ENCODE data around the gene CLEC18B.
"Not testable (repeated sequence)": the region's sequence is repeated elsewhere in the genome, so short reads cannot be mapped to it uniquely, and the experiment has no call there.

Gene CLEC18B

DNA sequence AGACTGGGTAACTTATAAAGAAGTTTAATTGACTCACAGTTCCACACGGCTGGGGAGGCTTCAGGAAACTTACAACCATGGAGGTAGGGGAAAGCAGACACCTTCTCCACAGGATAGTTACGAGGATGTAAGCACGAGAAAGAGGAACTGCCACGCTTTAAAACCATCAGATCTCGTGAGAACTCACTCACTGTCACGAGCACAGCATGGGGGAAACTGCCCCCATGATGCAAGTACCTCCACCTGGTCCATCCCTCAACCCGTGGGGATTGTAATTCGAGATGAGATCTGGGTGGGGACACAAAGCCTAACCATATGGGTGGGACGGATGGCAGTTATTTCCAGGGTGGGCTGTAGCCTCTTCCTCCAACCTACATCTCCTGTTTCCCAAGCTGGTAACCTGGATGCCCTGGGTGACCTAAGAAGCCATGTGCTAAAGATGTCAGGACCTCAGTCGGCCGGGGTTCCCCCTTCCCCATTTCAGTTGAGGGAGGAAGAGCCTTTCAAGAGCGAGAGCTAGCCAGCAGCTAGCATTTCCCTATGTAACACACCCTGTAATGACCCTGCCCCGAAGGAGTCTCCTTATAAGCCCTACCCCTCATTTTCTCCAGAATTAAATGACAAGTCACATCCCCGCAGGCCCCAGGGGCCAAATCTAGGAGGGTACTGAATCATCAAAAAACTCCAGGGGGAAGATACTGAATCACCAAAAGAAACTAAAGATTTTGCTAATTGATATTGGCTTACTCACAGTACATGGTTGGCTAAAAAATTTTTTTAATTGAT lies 16.9 kb downstream of the CLEC18B start:
- DNase-seq = not testable (repeated sequence)

DNA sequence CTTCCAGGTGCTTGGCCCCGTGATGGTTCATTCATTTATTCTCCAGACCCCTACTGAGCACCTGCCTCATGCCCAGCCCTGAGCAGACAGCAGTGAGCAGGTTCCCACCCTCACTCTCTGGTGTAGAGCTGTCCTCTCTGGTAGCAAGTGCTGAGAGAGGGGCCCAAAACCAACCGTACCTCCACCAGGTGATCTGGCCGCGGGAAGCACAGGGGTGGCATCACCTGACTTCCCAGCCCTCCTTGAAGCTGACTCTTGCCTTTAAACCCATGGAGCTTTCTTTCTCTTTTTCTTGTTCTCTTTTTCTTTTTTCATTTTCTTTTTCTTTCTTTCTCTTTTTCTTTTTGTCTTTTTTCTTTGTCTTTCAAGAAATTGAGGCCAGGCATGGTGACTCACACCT lies 21.0 kb downstream of the CLEC18B start:
- DNase-seq = not testable (repeated sequence)

DNA sequence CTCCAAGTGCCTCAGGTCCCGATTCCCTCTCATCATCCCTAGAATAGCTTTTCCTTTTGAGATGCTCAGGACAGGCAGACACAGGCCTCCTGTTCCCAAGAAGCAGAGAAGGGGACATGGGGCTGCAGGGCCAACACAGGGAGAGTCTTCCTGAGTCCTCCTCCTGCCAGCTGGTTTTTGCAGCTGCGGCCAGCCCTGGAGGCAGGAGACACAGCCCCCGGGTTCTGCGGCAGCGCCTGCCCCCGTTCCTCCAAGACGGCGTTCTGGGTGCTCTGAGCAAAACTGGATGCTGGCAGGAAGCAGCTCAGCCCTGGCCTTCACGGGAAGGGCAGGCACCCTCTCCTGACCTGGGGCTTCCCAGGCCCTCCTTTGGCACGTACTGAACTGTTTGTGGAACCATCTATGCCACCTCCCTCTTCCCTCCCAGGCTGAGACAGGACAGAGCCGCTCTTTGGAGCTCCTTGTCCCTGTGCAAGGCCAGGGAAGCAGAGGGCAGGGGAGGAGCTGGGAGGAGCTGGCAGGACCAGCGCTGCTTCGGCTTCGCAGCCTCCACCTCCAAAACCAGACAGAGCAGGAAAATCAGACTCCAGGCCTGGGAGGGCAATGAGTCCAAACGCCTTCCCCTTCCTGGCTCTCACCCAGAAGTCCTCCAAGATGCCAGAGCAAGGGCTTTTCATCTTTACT lies 22.9 kb downstream of the CLEC18B start:
- not testable (repeated sequence) for DNase-seq

DNA sequence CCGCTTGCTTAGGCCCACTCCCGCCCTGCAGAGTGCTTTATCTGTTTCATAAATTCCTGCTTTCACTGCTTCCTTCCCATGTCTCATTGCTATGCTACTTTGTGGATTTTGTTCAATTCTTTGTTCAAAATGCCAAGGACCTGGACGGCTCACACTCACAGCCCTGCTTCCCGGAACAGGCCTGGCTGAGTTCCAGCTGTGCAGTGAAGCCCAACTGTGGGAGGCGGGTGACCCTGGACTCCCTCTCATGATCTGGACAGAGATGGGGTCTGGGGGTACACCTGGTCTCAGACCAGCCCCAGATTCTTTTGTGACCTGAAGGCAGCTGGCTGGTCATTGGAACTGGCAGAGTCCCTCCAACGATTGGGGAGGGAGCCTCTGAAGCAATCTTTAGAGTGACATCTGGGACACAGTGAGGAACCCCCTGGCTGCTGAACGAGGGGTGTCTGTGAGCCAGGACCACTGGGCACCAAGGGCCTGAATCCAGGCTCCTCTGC lies 24.7 kb downstream of the CLEC18B start:
- DNase-seq = not testable (repeated sequence)

DNA sequence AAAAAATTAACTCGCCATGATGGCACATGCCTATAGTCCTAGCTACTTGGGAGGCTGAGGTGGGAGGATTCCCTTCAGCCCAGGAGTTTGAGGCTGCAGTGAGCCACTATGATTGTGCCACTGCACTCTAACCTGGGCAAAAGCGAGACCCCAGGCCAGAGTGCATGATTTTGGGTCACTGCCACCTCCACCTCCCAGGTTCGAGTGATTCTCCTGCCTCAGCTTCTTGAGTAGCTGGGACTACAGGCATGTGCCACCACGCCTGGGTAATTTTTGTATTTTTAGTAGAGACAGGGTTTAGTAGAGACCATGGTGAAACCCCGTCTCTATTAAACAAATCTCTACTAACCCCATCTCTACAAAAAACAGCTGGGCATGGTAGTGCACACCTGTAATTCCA lies 26.7 kb downstream of the CLEC18B start:
- not testable (repeated sequence) for DNase-seq

DNA sequence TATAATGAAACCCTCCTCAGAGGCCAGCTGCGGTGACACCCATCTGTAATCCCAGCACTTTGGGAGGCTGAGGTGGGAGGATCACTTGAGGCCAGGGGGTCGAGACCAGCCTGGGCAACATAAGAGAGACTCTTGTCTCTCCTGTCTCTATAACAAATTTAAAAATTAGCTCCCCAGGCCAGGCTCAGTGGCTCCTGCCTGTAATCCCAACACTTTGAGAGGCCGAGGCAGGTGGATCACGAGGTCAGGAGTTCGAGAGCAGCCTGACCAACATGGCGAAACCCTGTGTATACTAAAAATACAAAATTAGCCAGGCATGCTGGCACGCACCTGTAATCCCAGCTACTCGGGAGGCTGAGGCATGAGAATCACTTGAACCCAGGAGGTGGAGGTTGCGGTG lies 27.1 kb downstream of the CLEC18B start:
- DNase-seq = not testable (repeated sequence)

DNA sequence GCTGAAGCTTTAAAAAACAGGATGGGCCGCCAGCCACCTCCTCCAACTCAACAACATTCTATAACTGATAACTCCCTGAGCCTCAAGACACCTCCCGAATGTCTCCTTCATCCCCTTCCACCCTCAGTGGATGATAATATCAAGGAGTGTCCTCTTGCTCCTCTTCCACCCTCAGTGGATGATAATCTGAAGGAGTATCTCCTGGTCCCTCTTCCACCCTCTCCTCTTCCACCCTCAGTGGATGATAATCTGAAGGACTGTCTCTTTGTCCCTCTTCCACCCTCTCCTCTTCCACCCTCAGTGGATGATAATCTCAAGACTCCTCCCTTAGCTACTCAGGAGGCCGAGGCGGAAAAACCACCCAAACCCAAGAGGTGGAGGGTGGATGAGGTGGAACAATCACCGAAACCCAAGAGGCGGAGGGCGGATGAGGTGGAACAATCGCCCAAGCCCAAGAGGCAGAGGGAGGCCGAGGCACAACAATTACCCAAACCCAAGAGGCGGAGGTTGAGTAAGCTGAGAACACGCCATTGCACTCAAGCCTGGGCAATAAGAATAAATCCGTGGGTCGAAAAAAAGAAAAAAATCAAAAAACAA lies 29.7 kb downstream of the CLEC18B start:
- not testable (repeated sequence) for DNase-seq

DNA sequence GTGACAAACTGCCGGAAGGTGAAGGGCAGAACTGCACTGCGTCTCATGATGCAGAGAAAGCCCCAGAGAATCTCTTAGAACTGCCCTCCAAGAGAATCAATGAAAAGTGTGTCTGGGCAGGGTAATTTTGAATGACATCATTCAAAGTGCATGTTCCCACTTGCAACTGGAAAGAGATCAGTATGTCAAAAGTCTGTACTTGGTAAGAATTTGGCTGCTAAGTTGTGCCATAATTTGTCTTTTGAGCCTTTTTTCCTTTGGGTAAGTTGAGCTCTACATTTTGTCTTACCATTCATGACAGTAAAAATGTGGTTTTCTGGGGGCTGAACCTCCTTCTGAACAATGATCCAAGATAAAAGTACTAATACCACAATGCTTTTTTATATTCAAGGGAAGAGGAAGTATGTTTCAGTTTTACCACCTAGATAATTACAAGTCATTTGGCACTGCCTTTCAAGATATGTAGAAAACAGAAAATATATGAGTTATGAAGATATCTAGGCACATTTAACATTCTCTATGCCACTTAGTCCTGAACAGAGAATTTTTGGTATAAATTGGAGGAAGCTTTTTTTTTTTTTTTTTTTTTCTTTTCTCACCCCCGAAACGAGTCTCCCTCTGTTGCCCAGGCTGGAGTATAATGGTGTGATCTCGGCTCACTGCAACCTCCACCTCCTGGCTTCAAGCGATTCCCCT lies 38.8 kb downstream of the CLEC18B start:
- not testable (repeated sequence) for DNase-seq

DNA sequence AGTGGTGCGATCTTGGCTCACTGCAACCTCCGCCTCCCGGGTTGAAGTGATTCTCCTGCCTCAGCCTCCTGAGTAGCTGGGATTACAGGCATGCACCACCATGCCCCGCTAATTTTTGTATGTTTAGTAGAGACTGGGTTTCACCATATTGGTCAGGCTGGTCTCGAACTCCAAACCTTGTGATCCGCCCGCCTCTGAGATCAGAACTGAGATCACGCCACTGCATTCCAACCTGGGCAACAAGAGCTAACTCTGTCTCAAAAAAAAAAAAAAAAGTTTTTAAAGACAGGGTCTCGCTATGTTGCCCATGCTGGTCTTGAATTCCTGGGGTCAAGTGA lies 47.5 kb downstream of the CLEC18B start:
- DNase-seq = not testable (repeated sequence)

DNA sequence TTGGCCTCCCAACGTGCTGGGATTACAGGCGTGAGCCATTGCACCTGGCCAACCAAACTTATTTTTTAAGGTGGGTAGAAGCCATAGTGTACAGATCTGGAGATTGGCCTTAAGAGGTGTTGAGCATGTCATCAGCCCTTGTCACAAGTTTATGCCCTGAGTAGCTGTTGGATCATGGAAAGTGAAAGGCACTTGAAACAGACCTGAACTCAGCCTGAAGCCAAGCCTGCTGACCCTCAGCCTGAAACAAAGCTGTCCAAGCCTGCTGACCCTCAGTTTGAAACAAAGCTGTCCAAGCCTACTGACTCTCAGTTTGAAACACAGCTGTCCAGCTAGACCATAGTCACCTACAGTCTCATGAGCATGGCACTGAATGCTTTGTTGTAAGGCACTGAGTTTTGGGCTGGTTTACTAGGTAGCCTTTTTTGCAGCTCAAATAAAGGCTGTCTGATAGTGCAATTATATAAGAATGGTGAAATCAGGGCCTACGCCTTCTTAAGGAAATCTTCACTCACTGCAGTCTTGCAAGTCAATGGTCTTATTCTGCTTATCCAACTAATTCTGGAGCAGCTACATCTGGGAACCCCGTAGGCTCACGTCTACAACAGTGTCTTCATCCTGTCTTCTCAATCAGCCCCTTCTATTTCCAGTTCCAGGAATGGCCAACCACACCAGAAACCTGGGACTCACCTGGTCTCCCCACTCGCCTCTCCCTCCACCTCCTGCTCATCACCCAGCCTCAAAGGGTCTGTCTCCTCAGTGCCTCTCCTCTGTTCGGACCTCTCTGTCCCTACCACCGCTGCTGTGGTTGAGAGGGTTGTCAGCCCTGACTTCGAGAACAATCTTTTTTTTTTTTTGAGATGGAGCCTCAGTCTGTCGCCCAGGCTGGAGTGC lies 48.1 kb downstream of the CLEC18B start:
- DNase-seq = no peak

DNA sequence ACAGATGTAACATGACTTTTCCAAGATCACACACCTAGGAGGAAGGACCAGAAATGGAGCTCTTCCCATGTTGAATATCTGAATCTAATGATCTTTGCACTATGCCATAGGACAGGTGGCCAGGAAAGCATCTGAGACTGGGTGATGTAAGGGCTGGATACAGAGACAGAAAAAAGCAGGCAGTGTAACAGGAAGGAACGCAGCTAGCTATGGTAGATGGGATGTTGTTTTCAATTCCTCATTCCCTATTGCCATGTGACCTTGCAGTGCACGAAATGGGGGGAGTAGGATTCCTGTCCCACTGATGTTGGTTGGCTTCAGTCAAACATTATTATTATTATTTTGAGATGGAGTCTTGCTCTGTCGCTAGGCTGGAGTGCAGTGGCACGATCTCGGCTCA lies 48.9 kb downstream of the CLEC18B start:
- DNase-seq = no peak

DNA sequence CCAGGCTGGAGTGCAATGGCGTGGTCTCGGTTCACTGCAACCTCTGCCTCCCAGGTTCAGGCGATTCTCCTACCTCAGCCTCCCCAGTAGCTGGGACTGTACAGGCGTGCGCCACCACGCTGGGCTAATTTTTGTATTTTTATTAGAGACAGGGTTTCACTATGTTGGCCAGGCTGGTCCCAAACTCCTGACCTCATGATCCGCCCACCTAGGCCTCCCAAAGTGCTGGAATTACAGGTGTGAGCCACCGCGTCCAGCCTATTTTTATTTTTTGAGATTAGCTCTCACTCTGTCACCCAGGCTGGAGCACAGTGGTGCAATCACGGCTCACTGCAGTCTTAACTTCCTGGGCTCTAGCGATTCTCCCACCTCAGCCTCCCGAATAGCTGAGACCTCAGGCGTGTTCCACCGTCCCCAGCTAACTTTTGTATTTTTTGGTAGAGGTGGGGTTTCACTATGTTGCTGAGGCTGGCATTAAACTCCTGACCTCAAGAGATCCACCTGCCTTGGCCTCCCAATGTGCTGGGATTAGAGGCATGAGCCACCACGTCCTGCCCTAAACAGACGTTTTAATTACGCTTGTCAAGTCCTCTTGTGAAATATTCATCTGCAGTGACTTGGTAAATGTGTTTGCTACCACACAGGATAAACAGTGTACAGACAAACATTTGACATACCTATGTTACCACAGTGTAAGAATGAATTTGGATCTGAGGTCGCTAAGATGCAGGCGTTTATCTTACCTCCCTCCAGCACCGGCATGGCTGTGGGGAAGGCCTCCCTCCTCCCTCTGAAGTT lies 50.7 kb downstream of the CLEC18B start:
- not testable (repeated sequence) for DNase-seq

DNA sequence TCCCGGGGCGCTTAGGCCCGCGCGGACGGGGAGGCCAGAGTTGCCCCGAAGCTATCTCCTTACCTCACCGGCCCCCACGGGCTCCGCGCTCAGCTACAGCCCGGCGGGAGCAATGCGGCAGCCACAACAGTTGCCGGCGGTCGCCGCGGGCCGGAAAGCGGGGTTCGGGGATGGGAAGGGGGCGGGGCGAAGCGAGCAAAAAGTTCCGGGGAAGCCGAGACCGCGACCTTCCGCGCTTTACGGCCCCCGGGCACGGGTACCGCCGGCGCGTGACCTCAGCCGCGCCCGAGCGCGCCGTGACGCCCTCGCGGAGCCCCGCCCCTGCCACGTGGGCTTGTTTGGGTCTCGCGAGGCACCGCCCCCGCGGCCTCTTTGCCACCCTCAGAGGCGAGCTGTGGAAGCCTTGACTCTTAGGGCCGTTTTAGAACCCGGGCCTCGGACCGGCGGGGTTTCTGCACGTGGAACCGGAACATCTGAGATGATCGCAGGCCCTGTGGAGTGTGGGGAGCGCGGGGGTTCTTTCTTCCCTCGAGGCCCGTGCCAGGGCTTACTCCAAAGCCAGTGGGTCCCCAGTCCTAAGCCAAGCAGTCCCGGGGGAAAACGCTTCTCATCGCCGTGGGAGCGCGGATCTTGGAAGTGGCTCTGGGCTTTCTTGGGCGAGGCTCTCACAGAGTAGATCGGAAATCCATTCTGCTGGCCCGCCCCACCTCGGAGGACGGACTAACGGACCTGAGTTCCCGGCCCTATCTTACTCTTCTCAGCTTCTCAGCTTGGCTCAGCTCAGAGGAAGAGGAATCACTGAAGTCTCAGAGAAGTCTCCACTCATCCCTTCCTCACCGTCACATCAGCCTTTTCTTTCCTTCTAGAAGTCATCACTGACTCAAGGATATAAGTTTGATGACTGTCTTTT lies 53.0 kb downstream of the CLEC18B start:
- DNase-seq = peak; percentile 78 to 88

DNA sequence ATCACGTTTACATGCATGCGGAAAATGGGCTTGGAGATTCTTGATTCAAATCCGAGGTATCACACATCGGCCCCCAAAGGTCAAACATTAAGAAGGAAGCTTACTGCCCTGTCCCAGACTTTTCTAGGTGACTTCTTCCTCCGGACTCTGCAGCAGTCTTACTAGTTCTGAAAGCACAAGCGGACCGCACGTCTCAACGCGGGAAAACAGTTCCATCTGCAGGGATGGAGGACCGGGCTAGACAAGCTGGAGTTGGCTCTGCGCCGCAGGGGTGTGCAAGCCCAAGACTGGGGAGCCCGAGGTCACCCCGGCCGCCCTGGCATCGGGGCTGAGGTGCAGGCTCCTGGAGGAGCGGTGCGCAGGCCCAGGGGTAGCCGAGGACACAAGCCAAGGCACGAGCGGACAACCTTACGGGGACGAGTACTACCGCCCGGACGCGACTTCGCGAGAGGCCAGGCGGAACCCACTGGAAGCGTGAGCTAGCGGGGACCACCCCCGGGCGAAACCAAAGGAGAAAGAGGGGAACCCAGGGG lies 53.7 kb downstream of the CLEC18B start:
- DNase-seq = peak in 1 of 2 experiments; percentile 2

DNA sequence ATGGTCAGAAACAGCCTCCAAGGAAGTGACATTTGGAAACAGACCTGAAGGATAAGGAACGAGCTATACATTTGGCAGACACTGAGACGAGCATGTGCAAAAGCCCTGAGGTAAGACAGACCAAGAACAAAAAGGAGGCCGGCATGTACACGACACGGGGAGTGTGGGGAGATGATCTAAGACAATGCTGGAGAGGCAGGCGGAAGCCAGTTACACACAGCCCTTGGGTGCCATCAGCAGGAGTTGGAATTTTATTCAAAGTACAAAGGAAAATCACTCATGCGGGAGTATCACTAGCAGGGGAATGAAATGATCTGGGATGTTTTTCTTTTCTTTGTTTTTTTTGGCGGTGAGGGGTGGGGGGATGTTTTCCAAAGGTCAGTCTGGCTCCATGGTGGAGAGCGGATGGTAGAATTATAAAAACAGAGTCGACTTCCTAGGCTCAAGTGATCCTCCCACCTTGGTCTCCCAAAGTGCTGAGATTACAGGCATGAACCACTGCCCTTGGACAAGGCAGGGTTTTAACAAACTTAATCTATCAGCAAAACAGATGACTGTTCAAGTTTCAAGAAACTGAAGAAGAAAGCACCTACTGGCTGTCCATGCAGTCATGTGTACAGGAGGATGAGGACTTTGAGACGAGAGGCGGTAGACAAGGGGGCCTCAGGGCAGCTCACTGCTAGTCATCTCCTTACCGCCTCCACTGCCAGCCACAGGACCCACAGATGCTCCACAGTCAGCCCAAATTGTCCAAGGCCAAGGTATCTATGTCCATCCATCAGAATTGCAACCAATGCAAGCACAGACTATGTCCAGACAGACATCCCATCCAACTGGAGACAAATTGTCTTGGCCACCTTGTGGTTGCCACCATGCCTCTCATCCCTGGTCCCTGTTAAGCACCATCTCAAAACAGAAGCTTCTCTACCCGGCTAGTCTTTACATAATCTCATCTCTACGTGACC lies 59.4 kb downstream of the CLEC18B start:
- DNase-seq = not testable (repeated sequence)

All from NCI-H1930 (cell line).